Lower lobe of right lung (tissue), 2 donors: Measurements from ENCODE around the gene PGRMC2. TPM values are rescaled to one million over a fixed set of nuclear protein-coding genes. Genes with fewer than 3 reads are reported as not detected.
"Not testable (repeated sequence)": the region's sequence is repeated elsewhere in the genome, so short reads cannot be mapped to it uniquely, and the experiment has no call there.

Experiments
- ATAC-seq, 2 donors: fragments of 200-7000 bp; cut with Tn5 transposase; one replicate each; pipeline ENCODE4 v1.9.1; 2020 to 2022; ENCODE audit warnings: mild to moderate bottlenecking in 2 of 2, moderate library complexity in 2 of 2
- DNase-seq: peaks from one replicate; pipeline ENCODE4 v3.0.0-alpha.2; 2020
- H3K27ac ChIP-seq: fragments of 200-600 bp; one replicate; pipeline ENCODE4 v1.8.0; 2022
- H3K27me3 ChIP-seq: fragments of 200-600 bp; one replicate; pipeline ENCODE4 v1.8.0; 2022; ENCODE audit warnings: low read depth
- H3K36me3 ChIP-seq: fragments of 200-600 bp; one replicate; pipeline ENCODE4 v1.8.0; 2022; ENCODE audit warnings: mild to moderate bottlenecking
- H3K4me1 ChIP-seq: fragments of 200-600 bp; one replicate; pipeline ENCODE4 v1.8.0; 2022
- H3K4me3 ChIP-seq: fragments of 200-600 bp; one replicate; pipeline ENCODE4 v1.8.0; 2022; ENCODE audit warnings: mild to moderate bottlenecking
- H3K9me3 ChIP-seq: fragments of 200-600 bp; one replicate; pipeline ENCODE4 v1.8.0; 2022
- intact Hi-C: fragments of 100-400 bp; cut with DNase I; formaldehyde crosslinking; loops from one replicate; pipeline ENCODE4 v1.11.0; 2022
- total RNA-seq: library from RNA; stranded (reverse); fragmentation: NEBNext Ultra II Directional; extraction: Animal tissue kit (Norgen Biotek cat#: 25700); gene quantifications from one replicate; pipeline ENCODE4 v1.2.1, GENCODE V29; 2021
- TF ChIP-seq, protein P1 (sequence below): fragments of 200-600 bp; IDR thresholded peaks from one replicate; pipeline ENCODE4 v1.8.0; 2022; ENCODE audit warnings: antibody characterized with exemption, mild to moderate bottlenecking
- donor health status: DM: no; HTN: yes; CAD: no; lungs with severe emphysema.

Gene PGRMC2
- total RNA-seq, 1 donor from 2014 or later = 55.5 TPM

DNA sequence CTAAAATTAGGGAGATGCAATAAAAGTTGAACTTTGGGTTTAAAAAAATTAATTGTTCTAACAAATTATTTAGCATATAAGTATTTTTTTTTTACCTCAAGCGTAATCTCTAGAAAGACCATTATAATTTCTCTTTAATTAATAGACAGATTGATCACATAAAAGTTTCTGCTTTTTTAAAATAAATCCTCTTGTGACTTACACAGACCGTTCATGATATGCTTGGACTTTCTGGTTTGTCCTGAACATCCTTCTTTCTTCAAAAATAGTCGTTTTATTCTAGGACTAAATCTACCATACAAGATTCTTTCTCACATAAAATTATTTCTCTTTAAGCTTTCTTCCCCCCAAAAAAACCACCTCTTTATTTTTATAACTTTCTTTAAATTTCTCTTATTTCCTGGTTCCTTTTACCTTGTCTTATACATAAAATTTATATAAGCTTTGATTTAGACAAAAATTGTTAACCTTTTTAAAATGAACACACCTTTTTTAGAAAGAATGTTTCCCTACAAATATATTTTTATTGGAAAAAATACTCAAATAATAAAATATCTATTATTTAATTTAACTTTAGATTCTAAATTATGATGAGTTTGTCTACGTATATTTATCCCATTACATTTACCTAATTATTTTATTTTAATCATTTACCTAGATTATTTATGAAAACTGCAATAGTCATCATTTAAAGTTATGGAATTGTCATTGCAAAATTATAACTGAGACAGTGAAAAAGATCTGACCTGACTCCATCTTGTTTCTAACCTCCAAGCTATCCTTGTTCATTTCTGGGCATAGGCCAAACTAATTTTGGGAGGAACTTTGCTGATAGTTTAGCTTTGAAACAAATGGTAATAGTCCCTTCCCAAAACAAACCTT, 37.6 kb downstream of the PGRMC2 start:
- no peak for ATAC-seq

DNA sequence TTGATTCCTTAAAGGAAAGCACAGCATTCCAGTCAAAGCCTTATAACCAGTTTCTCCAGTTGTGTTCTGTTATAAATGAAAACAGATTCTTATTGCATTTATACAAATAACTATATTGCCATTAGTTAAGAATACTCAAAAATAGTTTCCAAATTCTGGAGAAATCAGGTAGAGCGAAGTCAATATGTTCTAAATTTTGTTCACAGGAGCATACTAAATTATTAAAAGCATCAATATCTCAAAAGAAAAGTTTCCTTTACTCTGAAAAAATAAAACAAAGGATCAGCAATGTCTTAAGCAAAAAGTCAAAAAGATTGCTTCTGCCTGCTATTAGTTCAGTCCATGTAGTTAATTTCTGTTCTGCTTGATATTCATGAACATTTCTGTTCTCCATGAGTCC, 39.7 kb downstream of the PGRMC2 start:
- no peak for DNase-seq
- intact Hi-C loops = no loop called here
- ATAC-seq = no peak
- no peaks in the 10 kb centered on the region for H3K36me3 ChIP-seq
- H3K27ac ChIP-seq = no peak overlapping the region
- H3K4me3 ChIP-seq = no peak overlapping the region
- TF ChIP-seq, protein P1, sequence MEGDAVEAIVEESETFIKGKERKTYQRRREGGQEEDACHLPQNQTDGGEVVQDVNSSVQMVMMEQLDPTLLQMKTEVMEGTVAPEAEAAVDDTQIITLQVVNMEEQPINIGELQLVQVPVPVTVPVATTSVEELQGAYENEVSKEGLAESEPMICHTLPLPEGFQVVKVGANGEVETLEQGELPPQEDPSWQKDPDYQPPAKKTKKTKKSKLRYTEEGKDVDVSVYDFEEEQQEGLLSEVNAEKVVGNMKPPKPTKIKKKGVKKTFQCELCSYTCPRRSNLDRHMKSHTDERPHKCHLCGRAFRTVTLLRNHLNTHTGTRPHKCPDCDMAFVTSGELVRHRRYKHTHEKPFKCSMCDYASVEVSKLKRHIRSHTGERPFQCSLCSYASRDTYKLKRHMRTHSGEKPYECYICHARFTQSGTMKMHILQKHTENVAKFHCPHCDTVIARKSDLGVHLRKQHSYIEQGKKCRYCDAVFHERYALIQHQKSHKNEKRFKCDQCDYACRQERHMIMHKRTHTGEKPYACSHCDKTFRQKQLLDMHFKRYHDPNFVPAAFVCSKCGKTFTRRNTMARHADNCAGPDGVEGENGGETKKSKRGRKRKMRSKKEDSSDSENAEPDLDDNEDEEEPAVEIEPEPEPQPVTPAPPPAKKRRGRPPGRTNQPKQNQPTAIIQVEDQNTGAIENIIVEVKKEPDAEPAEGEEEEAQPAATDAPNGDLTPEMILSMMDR = no peak
- peaks cover 5% of the 10 kb centered on the region for H3K9me3 ChIP-seq
- no peaks in the 10 kb centered on the region for H3K27me3 ChIP-seq
- no peaks in the 10 kb centered on the region for H3K4me1 ChIP-seq

More for the DNA sequence above, 37.6 kb downstream of the PGRMC2 start:
- H3K27ac ChIP-seq = no peak overlapping the region
- H3K4me3 ChIP-seq = no peak overlapping the region
- intact Hi-C loops = no loop called here
- TF ChIP-seq, protein P1 = no peak
- H3K9me3 ChIP-seq = peaks cover 5% of the 10 kb centered on the region
- no peaks in the 10 kb centered on the region for H3K36me3 ChIP-seq
- DNase-seq = no peak
- H3K27me3 ChIP-seq = no peaks in the 10 kb centered on the region
- H3K4me1 ChIP-seq = no peaks in the 10 kb centered on the region

DNA sequence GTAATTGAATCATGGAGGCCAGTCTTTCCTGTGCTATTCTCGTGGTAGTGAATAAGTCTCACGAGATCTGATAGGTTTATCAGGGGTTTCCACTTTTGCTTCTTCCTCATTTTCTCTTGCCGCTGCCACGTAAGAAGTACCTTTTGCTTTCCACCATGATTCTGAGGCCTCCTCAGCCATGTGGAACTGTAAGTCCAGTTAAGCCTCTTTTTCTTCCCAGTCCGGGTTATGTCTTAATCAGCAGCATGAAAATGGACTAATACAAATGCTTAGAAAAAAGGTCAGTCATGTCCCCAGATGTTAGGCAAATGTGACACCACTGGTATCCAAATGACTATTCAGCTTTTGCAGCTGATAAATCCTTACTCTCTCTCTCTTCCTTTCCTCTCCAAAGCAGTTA, 42.2 kb downstream of the PGRMC2 start:
- H3K27ac ChIP-seq, H3K27me3 ChIP-seq, H3K4me1 ChIP-seq, H3K4me3 ChIP-seq, DNase-seq, H3K9me3 ChIP-seq, intact Hi-C loops, H3K36me3 ChIP-seq, ATAC-seq: not testable (repeated sequence)

DNA sequence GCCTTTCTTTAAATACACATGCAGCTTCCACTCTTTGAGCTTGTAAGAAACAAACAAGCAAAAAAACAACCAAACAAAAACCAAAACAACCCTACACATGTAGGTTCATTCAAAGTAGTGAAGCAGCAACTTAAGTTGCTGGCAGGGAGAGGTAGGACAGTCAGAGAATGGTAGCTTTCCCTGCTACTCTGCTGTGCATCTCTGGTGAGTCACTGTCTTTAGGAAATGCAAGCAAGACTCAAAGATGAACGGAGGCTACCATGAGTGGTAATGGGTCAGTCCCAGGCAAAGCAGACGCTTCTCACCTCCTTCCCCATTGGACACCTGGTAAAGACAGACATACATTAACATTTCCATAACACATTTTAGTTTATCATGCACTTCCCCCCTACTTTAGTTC, 43.2 kb downstream of the PGRMC2 start:
- Histone ChIP-seq H3K4me1 (no peaks in the 10 kb centered on the region), H3K4me3 (no peak overlapping the region), H3K36me3 (no peaks in the 10 kb centered on the region), H3K9me3 (peaks cover 5% of the 10 kb centered on the region), H3K27ac (no peak overlapping the region), H3K27me3 (no peaks in the 10 kb centered on the region)
- ATAC-seq (no peak), DNase-seq (no peak)
- intact Hi-C loops = no loop called here
- TF ChIP-seq, protein P1 = no peak

DNA sequence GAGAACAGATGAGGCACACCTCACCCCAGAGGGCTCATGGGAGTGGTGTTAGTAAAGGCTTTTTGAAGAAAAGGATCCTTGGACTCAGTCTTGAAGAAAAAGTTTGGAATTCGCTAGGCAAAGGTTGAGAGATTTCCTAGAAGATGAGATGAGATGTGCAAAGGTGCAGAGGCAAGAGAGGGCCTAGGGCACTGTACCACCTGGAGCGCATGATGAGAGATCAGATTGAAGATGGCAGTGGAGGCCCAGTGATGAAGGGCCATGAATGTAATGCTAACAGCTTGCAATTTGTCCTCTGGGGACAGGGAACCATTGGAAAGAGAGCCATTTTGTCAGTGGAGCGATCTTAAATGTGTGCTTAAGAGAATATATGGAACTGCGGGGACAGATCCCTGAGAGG, 45.0 kb downstream of the PGRMC2 start:
- no peaks in the 10 kb centered on the region for H3K4me1 ChIP-seq
- DNase-seq (no peak), ATAC-seq (no peak)
- no peaks in the 10 kb centered on the region for H3K27me3 ChIP-seq
- intact Hi-C loops = no loop called here
- no peak overlapping the region for H3K4me3 ChIP-seq
- TF ChIP-seq, protein P1 = no peak
- H3K27ac ChIP-seq = no peak overlapping the region
- no peaks in the 10 kb centered on the region for H3K36me3 ChIP-seq
- H3K9me3 ChIP-seq = no peaks in the 10 kb centered on the region

DNA sequence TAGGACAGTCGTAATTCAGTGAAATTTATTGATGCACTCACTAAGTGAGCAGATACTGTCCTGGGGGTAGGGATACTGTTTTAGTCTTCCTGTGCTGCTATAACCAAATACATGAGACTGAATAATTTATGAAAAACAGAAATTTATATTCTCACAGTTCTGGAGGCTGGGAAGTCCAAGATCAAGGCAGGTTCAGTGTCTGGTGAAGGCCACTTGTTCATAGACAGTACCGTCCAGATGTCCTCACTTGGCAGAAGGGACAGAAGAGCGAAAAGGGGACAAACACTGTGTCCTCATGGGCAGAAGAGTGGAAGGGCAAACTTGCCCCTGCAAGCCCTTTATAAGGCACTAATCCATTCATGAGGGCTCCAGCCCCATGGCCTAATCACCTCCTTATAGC, 45.6 kb downstream of the PGRMC2 start:
- H3K27me3 ChIP-seq = no peaks in the 10 kb centered on the region
- TF ChIP-seq, protein P1 = no peak
- intact Hi-C loops = no loop called here
- no peaks in the 10 kb centered on the region for H3K9me3 ChIP-seq
- no peaks in the 10 kb centered on the region for H3K36me3 ChIP-seq
- DNase-seq (no peak), ATAC-seq (no peak)
- H3K27ac ChIP-seq = no peak overlapping the region
- H3K4me1 ChIP-seq = no peaks in the 10 kb centered on the region
- no peak overlapping the region for H3K4me3 ChIP-seq
